ENCODE data around the gene ARHGDIG.

- no peak for TF ChIP-seq CTCF (IDR thresholded peaks at IDR 0.05)
- no peak for TF ChIP-seq POLR2A (IDR thresholded peaks at IDR 0.05)
These were observed 38.1 kb upstream of the ARHGDIG start for GRCh38 chr16:242281-242680.

Measured in esophagus squamous epithelium (tissue), 4 donors.